HG02610 (cell line): ENCODE data around the gene LMOD2.

Experiments
- ATAC-seq: cut with Tn5 transposase; IDR thresholded peaks from one replicate; pipeline ENCODE4 v1.9.1; 2021; ENCODE audit warnings: mild to moderate bottlenecking, moderate library complexity; ENCODE audit not compliant: unreplicated experiment

Gene LMOD2

DNA sequence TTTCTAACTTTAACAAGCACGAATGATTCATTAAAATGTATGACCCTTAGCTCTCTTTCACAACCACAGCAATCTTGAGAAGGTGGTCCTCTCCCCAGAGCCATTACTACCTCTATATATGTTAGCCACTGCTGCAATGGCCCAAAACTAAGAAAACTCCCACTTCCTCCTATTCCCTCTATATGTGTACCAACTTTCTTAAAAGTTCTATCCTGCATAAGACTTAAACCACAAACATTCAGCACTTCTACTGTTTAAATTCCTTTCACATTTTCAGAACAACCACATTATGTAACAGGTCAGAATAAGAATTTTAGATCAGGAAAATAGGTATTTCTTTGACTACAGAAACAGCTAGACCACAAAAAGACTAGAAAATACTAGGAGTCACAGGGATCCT lies 57.0 kb downstream of the LMOD2 start:
- ATAC-seq, result no peak
